ENCODE data around the gene NEK4.
"Not testable (repeated sequence)": the region's sequence is repeated elsewhere in the genome, so short reads cannot be mapped to it uniquely, and the experiment has no call there.

GRCh38 chr3:52728753-52729152 lies 42.0 kb downstream of the NEK4 start:
- TF ChIP-seq, protein P1, sequence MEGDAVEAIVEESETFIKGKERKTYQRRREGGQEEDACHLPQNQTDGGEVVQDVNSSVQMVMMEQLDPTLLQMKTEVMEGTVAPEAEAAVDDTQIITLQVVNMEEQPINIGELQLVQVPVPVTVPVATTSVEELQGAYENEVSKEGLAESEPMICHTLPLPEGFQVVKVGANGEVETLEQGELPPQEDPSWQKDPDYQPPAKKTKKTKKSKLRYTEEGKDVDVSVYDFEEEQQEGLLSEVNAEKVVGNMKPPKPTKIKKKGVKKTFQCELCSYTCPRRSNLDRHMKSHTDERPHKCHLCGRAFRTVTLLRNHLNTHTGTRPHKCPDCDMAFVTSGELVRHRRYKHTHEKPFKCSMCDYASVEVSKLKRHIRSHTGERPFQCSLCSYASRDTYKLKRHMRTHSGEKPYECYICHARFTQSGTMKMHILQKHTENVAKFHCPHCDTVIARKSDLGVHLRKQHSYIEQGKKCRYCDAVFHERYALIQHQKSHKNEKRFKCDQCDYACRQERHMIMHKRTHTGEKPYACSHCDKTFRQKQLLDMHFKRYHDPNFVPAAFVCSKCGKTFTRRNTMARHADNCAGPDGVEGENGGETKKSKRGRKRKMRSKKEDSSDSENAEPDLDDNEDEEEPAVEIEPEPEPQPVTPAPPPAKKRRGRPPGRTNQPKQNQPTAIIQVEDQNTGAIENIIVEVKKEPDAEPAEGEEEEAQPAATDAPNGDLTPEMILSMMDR (tag by site-specific recombination; IDR thresholded peaks at IDR 0.05): not testable (repeated sequence)
- TF ChIP-seq PATZ1 (tag by site-specific recombination; IDR thresholded peaks at IDR 0.05); ZNF292 (tag by site-specific recombination; IDR thresholded peaks at IDR 0.05; ENCODE audit: borderline replicate concordance, low read depth); SP2 (tag by site-specific recombination; IDR thresholded peaks at IDR 0.05); YY1 (tag by site-specific recombination; IDR thresholded peaks at IDR 0.05); ZBTB7A (tag by site-specific recombination; IDR thresholded peaks at IDR 0.05; ENCODE audit: low read depth); TCF7L2 (IDR thresholded peaks at IDR 0.05; ENCODE audit: borderline replicate concordance, low read depth, low read length); ZNF311 (tag by site-specific recombination; IDR thresholded peaks at IDR 0.05; ENCODE audit: borderline replicate concordance); MZF1 (tag by site-specific recombination; IDR thresholded peaks at IDR 0.05; ENCODE audit: borderline replicate concordance); ZNF423 (tag by site-specific recombination; IDR thresholded peaks at IDR 0.05); ZNF791 (tag by site-specific recombination; IDR thresholded peaks at IDR 0.05): not testable (repeated sequence)
- TF ChIP-seq, protein P2, sequence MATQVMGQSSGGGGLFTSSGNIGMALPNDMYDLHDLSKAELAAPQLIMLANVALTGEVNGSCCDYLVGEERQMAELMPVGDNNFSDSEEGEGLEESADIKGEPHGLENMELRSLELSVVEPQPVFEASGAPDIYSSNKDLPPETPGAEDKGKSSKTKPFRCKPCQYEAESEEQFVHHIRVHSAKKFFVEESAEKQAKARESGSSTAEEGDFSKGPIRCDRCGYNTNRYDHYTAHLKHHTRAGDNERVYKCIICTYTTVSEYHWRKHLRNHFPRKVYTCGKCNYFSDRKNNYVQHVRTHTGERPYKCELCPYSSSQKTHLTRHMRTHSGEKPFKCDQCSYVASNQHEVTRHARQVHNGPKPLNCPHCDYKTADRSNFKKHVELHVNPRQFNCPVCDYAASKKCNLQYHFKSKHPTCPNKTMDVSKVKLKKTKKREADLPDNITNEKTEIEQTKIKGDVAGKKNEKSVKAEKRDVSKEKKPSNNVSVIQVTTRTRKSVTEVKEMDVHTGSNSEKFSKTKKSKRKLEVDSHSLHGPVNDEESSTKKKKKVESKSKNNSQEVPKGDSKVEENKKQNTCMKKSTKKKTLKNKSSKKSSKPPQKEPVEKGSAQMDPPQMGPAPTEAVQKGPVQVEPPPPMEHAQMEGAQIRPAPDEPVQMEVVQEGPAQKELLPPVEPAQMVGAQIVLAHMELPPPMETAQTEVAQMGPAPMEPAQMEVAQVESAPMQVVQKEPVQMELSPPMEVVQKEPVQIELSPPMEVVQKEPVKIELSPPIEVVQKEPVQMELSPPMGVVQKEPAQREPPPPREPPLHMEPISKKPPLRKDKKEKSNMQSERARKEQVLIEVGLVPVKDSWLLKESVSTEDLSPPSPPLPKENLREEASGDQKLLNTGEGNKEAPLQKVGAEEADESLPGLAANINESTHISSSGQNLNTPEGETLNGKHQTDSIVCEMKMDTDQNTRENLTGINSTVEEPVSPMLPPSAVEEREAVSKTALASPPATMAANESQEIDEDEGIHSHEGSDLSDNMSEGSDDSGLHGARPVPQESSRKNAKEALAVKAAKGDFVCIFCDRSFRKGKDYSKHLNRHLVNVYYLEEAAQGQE (tag by site-specific recombination; IDR thresholded peaks at IDR 0.05): not testable (repeated sequence)
- TF ChIP-seq, protein P3, sequence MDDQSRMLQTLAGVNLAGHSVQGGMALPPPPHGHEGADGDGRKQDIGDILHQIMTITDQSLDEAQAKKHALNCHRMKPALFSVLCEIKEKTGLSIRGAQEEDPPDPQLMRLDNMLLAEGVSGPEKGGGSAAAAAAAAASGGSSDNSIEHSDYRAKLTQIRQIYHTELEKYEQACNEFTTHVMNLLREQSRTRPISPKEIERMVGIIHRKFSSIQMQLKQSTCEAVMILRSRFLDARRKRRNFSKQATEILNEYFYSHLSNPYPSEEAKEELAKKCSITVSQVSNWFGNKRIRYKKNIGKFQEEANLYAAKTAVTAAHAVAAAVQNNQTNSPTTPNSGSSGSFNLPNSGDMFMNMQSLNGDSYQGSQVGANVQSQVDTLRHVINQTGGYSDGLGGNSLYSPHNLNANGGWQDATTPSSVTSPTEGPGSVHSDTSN (CRISPR knock-in tag; IDR thresholded peaks at IDR 0.05): not testable (repeated sequence)
- TF ChIP-seq, protein P4, sequence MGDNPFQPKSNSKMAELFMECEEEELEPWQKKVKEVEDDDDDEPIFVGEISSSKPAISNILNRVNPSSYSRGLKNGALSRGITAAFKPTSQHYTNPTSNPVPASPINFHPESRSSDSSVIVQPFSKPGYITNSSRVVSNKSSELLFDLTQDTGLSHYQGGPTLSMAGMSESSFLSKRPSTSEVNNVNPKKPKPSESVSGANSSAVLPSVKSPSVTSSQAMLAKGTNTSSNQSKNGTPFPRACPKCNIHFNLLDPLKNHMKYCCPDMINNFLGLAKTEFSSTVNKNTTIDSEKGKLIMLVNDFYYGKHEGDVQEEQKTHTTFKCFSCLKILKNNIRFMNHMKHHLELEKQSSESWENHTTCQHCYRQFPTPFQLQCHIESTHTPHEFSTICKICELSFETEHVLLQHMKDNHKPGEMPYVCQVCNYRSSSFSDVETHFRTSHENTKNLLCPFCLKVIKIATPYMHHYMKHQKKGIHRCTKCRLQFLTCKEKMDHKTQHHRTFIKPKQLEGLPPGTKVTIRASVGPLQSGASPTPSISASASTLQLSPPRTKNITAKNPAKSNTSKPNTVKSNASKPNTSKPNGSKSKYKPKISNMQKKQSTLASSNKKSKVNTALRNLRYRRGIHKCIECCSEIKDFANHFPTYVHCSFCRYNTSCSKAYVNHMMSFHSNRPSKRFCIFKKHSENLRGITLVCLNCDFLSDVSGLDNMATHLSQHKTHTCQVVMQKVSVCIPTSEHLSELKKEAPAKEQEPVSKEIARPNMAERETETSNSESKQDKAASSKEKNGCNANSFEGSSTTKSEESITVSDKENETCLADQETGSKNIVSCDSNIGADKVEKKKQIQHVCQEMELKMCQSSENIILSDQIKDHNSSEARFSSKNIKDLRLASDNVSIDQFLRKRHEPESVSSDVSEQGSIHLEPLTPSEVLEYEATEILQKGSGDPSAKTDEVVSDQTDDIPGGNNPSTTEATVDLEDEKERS (tag by site-specific recombination; IDR thresholded peaks at IDR 0.05): not testable (repeated sequence)
